Lower leg skin (tissue), 3 donors: ENCODE measurements around the gene ZNF76.
A peak's percentile ranks its signal among the peaks of the same experiment; 100 is the strongest.

ENCODE experiments used
- CTCF ChIP-seq, 3 donors: fragments of 450-650 bp; IDR thresholded peaks; one replicate each; pipeline ENCODE4 v1.5.1; 2016; ENCODE audit warnings: antibody characterized with exemption in 3 of 3, mild to moderate bottlenecking in 3 of 3, moderate library complexity in 2 of 3
- POLR2A ChIP-seq, 2 donors: fragments of 450-650 bp; IDR thresholded peaks; one replicate each; pipeline ENCODE4 v1.6.1; 2016 to 2017; ENCODE audit warnings: antibody characterized with exemption in 2 of 2, mild to moderate bottlenecking in 1 of 2, moderate library complexity in 1 of 2

GRCh38 chr6:35240838-35241801 is 18.4 kb upstream of the ZNF76 start:
- TF ChIP-seq CTCF (IDR thresholded peaks at IDR 0.05) (peak in 1 of 3 donors; percentile 62), POLR2A (IDR thresholded peaks at IDR 0.05) (no peak)
